Kidney (tissue), 2 donors: ENCODE data around the gene ITLN2. TPM values are rescaled to one million over a fixed set of nuclear protein-coding genes. Genes with fewer than 3 reads are reported as not detected.

Experiments used
- polyA plus RNA-seq: library from polyadenylated mRNA; stranded (reverse); fragments of 350-450 nt; fragmentation: Illumina TruSeq; extraction: RNeasy Lipid Tissue Mini Kit (QIAGEN cat#74804); gene quantifications from one replicate; pipeline ENCODE4 v1.2.3, GENCODE V29; 2014; ENCODE audit warnings: low read depth, low replicate concordance; ENCODE audit not compliant: insufficient read depth
- total RNA-seq: library from RNA; stranded (reverse); fragmentation: NEBNext Ultra II Directional; extraction: Animal tissue kit (Norgen Biotek cat#: 25700); gene quantifications from one replicate; pipeline ENCODE4 v1.2.1, GENCODE V29; 2021
- donor health status: DM: yes; HTN: yes; CAD: no.

ITLN2 gene
- total and polyA plus RNA-seq, 2 donors from 2014 or later = 0.88 TPM; not detected in 1

Other genes with a start within 250 kb of the ITLN2 start
- 20.5 TPM for gene CD48, start 243.0 kb downstream of the ITLN2 start, total RNA-seq
- gene CD48, start 243.0 kb downstream of the ITLN2 start, polyA plus RNA-seq = 3.2 TPM
- 13.9 TPM for gene SLAMF7, start 215.6 kb downstream of the ITLN2 start, total RNA-seq
- gene SLAMF7, start 215.6 kb downstream of the ITLN2 start, polyA plus RNA-seq = 0.65 TPM
- 3.5 TPM for gene LY9, start 158.6 kb downstream of the ITLN2 start, total RNA-seq
- 0.41 TPM for gene LY9, start 158.6 kb downstream of the ITLN2 start, polyA plus RNA-seq
- 1.8 TPM for gene CD244, start 91.9 kb downstream of the ITLN2 start, total RNA-seq
- 0.15 TPM for gene CD244, start 91.9 kb downstream of the ITLN2 start, polyA plus RNA-seq
- not detected for gene ITLN1, start 69.6 kb downstream of the ITLN2 start, total RNA-seq
- 15.4 TPM for gene ITLN1, start 69.6 kb downstream of the ITLN2 start, polyA plus RNA-seq
- 117 TPM for gene F11R, start 66.3 kb upstream of the ITLN2 start, total RNA-seq
- 36.9 TPM for gene F11R, start 66.3 kb upstream of the ITLN2 start, polyA plus RNA-seq
- 74.5 TPM for gene TSTD1, start 84.2 kb upstream of the ITLN2 start, total RNA-seq
- gene TSTD1, start 84.2 kb upstream of the ITLN2 start, polyA plus RNA-seq = 200 TPM
- 56.1 TPM for gene USF1, start 91.2 kb upstream of the ITLN2 start, total RNA-seq
- 48.7 TPM for gene USF1, start 91.2 kb upstream of the ITLN2 start, polyA plus RNA-seq
- 21.6 TPM for gene ARHGAP30, start 115.1 kb upstream of the ITLN2 start, total RNA-seq
- 1.2 TPM for gene ARHGAP30, start 115.1 kb upstream of the ITLN2 start, polyA plus RNA-seq
- 12.8 TPM for gene NECTIN4, start 134.7 kb upstream of the ITLN2 start, total RNA-seq
- 2.7 TPM for gene NECTIN4, start 134.7 kb upstream of the ITLN2 start, polyA plus RNA-seq
- 21.9 TPM for gene KLHDC9, start 143.6 kb upstream of the ITLN2 start, total RNA-seq
- 32.2 TPM for gene KLHDC9, start 143.6 kb upstream of the ITLN2 start, polyA plus RNA-seq
- 46.7 TPM for gene PFDN2, start 163.2 kb upstream of the ITLN2 start, total RNA-seq
- gene PFDN2, start 163.2 kb upstream of the ITLN2 start, polyA plus RNA-seq = 149 TPM
- gene NIT1, start 163.3 kb upstream of the ITLN2 start, total RNA-seq = 42.3 TPM
- 91.5 TPM for gene NIT1, start 163.3 kb upstream of the ITLN2 start, polyA plus RNA-seq
- gene DEDD, start 177.9 kb upstream of the ITLN2 start, total RNA-seq = 37.2 TPM
- 23.2 TPM for gene DEDD, start 177.9 kb upstream of the ITLN2 start, polyA plus RNA-seq
- gene UFC1, start 199.2 kb upstream of the ITLN2 start, total RNA-seq = 96.9 TPM
- gene UFC1, start 199.2 kb upstream of the ITLN2 start, polyA plus RNA-seq = 175 TPM
- gene USP21, start 204.7 kb upstream of the ITLN2 start, total RNA-seq = 26.3 TPM
- 27.7 TPM for gene USP21, start 204.7 kb upstream of the ITLN2 start, polyA plus RNA-seq
- 23.6 TPM for gene PPOX, start 211.6 kb upstream of the ITLN2 start, total RNA-seq
- gene PPOX, start 211.6 kb upstream of the ITLN2 start, polyA plus RNA-seq = 29.4 TPM
- 22.9 TPM for gene B4GALT3, start 222.7 kb upstream of the ITLN2 start, total RNA-seq
- 33.5 TPM for gene B4GALT3, start 222.7 kb upstream of the ITLN2 start, polyA plus RNA-seq
- 14.0 TPM for gene ADAMTS4, start 244.2 kb upstream of the ITLN2 start, total RNA-seq
- gene ADAMTS4, start 244.2 kb upstream of the ITLN2 start, polyA plus RNA-seq = 0.26 TPM
- gene NDUFS2, start 247.6 kb upstream of the ITLN2 start, total RNA-seq = 92.7 TPM
- 197 TPM for gene NDUFS2, start 247.6 kb upstream of the ITLN2 start, polyA plus RNA-seq